Spleen (tissue), 13 donors: ENCODE data around the gene LORICRIN. TPM values are rescaled to one million over a fixed set of nuclear protein-coding genes. Genes with fewer than 3 reads are reported as not detected.

Source experiments
- DNase-seq: peaks from one replicate; pipeline ENCODE4 v3.0.0-alpha.2; 2020
- H3K27ac ChIP-seq, 8 donors: fragments of 200-600 bp; sonication (generic) in 7 of 8; 1 replicate in 4 of 8; 2 replicates in 4 of 8; pipeline versions ENCODE4 v1.5.0 to v1.8.0; 2016 to 2021; ENCODE audit warnings: inconsistent platforms in 4 of 8, mild to moderate bottlenecking in 4 of 8, moderate library complexity in 1 of 8
- H3K27me3 ChIP-seq, 7 donors: fragments of 200-600 bp; sonication (generic) in 6 of 7; replicated peaks in 1 of 7; 1 replicate in 4 of 7; 2 replicates in 3 of 7; pipeline versions ENCODE4 v1.5.0 to v1.8.0; 2016 to 2021; ENCODE audit warnings: inconsistent platforms in 3 of 7, mild to moderate bottlenecking in 1 of 7
- H3K36me3 ChIP-seq, 6 donors: fragments of 200-600 bp; sonication (generic) in 5 of 6; 1 replicate in 4 of 6; 2 replicates in 2 of 6; pipeline versions ENCODE4 v1.5.0 to v1.8.0; 2016 to 2021; ENCODE audit warnings: inconsistent platforms in 2 of 6
- H3K4me1 ChIP-seq, 6 donors: fragments of 200-600 bp; sonication (generic) in 5 of 6; 1 replicate in 3 of 6; 2 replicates in 3 of 6; pipeline versions ENCODE4 v1.5.0 to v1.8.0; 2016 to 2021; ENCODE audit warnings: inconsistent platforms in 3 of 6
- H3K4me3 ChIP-seq, 8 donors: fragments of 200-600 bp; sonication (generic) in 7 of 8; 1 replicate in 4 of 8; 2 replicates in 4 of 8; pipeline versions ENCODE4 v1.5.0 to v1.8.0; 2016 to 2021; ENCODE audit warnings: inconsistent platforms in 4 of 8, mild to moderate bottlenecking in 4 of 8, moderate library complexity in 2 of 8
- H3K9me3 ChIP-seq, 8 donors: fragments of 200-600 bp; sonication (generic) in 7 of 8; 1 replicate in 4 of 8; 2 replicates in 4 of 8; pipeline versions ENCODE4 v1.5.0 to v1.8.0; 2016 to 2021; ENCODE audit warnings: inconsistent platforms in 4 of 8
- POLR2A ChIP-seq, 3 donors: fragments of 450-650 bp; IDR thresholded peaks; one replicate each; pipeline ENCODE4 v1.5.1; 2017; ENCODE audit warnings: antibody characterized with exemption in 3 of 3, mild to moderate bottlenecking in 1 of 3
- POLR2AphosphoS5 ChIP-seq, 3 donors: sonication (generic); formaldehyde crosslinking; IDR thresholded peaks; one replicate each; pipeline ENCODE4 v1.5.1; 2017; ENCODE audit warnings: antibody characterized with exemption in 3 of 3
- WGBS, 5 donors: extraction: QIAGEN DNeasy Blood & Tissue Kit in 3 of 5; methylation state at CpG; one replicate each; pipeline versions ENCODE4 v1.1.5 to v1.1.7; 2013 to 2018; 5-methylcytosine and 5-hydroxymethylcytosine counted together
- intact Hi-C: fragments of 100-400 bp; cut with DNase I; formaldehyde crosslinking; loops from one replicate; pipeline ENCODE4 v1.15.0; 2023; ENCODE audit warnings: low total_unique reads
- long read RNA-seq, 2 donors: transcript quantifications; one replicate each; lab custom pipeline, GENCODE V29; 2026
- polyA plus RNA-seq, 3 donors: library from polyadenylated mRNA; stranded (reverse); fragments of 200-250 nt; gene quantifications; one replicate each; pipeline ENCODE4 v1.2.1, GENCODE V29; 2013
- total RNA-seq, 7 donors: library from RNA; depleted of rRNA in 3 of 7; stranded (reverse); fragments of >200 nt in 3 of 7; fragmentation: NEBNext Ultra II Directional in 4 of 7; extraction: Animal tissue kit (Norgen Biotek cat#: 25700) in 4 of 7; gene quantifications; one replicate each; pipeline versions ENCODE4 v1.1.0 to v1.2.1, GENCODE V29; 2016 to 2021
- TF ChIP-seq, protein P1 (sequence below), 11 experiments: fragments of 200-600 bp in 7 of 11; fragments of 450-650 bp in 4 of 11; sonication (generic) in 4 of 11; IDR thresholded peaks in 8 of 11; conservative IDR thresholded peaks in 3 of 11; 1 replicate in 7 of 11; 2 replicates in 4 of 11; pipeline versions ENCODE4 v1.4.0 to v1.8.0; 2016 to 2021; ENCODE audit warnings: antibody characterized with exemption in 11 of 11, inconsistent platforms in 4 of 11, mild to moderate bottlenecking in 1 of 11
- donor health status: healthy with polysubstance abuse.
- donor health status: DM: no; HTN: no; CAD: no; lungs with moderate emphysema.
- donor health status: DM: no; HTN: no; CAD: no.
- donor health status: Bipolar disorder and iron deficiency.
- donor health status: healthy.
- donor health status: DM: no; HTN: no; CAD: no.
- donor health status: DM: yes; HTN: yes; CAD: no.

Gene LORICRIN, protein sequence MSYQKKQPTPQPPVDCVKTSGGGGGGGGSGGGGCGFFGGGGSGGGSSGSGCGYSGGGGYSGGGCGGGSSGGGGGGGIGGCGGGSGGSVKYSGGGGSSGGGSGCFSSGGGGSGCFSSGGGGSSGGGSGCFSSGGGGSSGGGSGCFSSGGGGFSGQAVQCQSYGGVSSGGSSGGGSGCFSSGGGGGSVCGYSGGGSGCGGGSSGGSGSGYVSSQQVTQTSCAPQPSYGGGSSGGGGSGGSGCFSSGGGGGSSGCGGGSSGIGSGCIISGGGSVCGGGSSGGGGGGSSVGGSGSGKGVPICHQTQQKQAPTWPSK
- total RNA-seq: not detected
- under 1 TPM; 0.38 to 0.83 (median 0.53) TPM for polyA plus RNA-seq
- long read RNA-seq, donor 1: 0 reads
- long read RNA-seq, donor 2: 0 reads

DNA sequence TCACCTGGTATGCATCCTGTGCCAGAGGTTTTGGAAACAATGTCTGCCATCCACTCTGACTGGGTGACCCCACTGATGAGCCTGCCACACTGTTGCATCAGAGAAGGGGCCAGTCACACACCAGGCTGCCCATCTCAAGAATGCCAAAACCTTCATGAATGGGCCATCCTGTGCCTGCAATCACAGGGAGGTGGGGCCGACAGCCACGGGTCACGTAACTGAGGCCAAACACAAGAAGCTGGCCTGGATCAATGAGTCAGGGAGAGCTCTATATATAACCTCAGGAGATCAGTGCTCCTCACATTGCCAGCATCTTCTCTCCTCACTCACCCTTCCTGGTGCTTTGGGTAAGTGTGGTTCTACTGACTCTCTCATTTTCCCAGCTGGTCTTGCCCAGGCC, at the start of gene LORICRIN:
TSS of gene LORICRIN (plus strand) at position 301 of the 400 bp plus-strand sequence. CDS start 1,263 bp downstream, outside the sequence.
- no peak for DNase-seq
- 87 to 94% (median 89%) methylated on average over 3 of the region's 3 CpGs for WGBS, 5 donors
- peak within 1 kb of the TSS in 3 of 8 donors; percentile 46 to 66 (median 51) for H3K4me3 ChIP-seq
- intact Hi-C loops: no loop called here
- no peaks in the 10 kb centered on the region for H3K9me3 ChIP-seq
- no peak within 1 kb of the TSS for H3K27ac ChIP-seq
- H3K27me3 ChIP-seq: peaks cover 0 to 54% (median 41%) of the 10 kb centered on the region in 7 donors
- TF ChIP-seq POLR2AphosphoS5 (IDR thresholded peaks at IDR 0.05) (no peak), POLR2A (IDR thresholded peaks at IDR 0.05) (no peak)
- TF ChIP-seq, protein P1, sequence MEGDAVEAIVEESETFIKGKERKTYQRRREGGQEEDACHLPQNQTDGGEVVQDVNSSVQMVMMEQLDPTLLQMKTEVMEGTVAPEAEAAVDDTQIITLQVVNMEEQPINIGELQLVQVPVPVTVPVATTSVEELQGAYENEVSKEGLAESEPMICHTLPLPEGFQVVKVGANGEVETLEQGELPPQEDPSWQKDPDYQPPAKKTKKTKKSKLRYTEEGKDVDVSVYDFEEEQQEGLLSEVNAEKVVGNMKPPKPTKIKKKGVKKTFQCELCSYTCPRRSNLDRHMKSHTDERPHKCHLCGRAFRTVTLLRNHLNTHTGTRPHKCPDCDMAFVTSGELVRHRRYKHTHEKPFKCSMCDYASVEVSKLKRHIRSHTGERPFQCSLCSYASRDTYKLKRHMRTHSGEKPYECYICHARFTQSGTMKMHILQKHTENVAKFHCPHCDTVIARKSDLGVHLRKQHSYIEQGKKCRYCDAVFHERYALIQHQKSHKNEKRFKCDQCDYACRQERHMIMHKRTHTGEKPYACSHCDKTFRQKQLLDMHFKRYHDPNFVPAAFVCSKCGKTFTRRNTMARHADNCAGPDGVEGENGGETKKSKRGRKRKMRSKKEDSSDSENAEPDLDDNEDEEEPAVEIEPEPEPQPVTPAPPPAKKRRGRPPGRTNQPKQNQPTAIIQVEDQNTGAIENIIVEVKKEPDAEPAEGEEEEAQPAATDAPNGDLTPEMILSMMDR (IDR thresholded peaks at IDR 0.05 in 8 of 11, conservative IDR thresholded peaks at IDR 0.05 in 3 of 11): no peak
- H3K4me1 ChIP-seq: peaks cover 9 to 35% (median 25%) of the 10 kb centered on the region in 6 donors
- no peaks in the 10 kb centered on the region for H3K36me3 ChIP-seq

DNA sequence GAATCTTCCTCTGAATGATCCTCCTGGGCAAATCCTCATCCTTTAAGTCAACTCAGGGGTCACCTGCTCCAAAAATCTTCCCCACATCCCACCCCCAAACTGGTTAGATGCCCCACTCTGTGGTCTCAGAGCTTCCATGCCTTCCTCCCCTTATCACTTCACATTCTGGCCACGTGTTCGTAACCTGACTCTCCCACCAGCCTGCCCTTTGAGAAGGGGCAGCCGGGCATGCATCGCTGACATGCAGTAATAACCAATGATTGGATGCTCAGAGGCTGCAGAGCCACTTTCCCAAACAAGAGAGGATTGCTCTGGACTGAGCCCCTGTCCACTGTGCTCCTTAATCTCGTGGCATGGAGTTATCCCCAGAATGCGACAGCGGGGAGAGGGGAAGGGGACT, 49.3 kb upstream of the LORICRIN start:
- Histone ChIP-seq H3K36me3 (no peaks in the 10 kb centered on the region), H3K27me3 (peaks cover 0 to 64% (median 0%) of the 10 kb centered on the region in 7 donors), H3K9me3 (no peaks in the 10 kb centered on the region), H3K27ac (no peak overlapping the region), H3K4me1 (no peaks in the 10 kb centered on the region), H3K4me3 (no peak overlapping the region)
- WGBS, 5 donors: 60 to 69% (median 67%) methylated on average over 7 of the region's 7 CpGs
- TF ChIP-seq, protein P1 (IDR thresholded peaks at IDR 0.05 in 8 of 11, conservative IDR thresholded peaks at IDR 0.05 in 3 of 11): no peak
- TF ChIP-seq POLR2A (IDR thresholded peaks at IDR 0.05) (no peak), POLR2AphosphoS5 (IDR thresholded peaks at IDR 0.05) (no peak)
- no peak for DNase-seq
- intact Hi-C loops: no loop called here

DNA sequence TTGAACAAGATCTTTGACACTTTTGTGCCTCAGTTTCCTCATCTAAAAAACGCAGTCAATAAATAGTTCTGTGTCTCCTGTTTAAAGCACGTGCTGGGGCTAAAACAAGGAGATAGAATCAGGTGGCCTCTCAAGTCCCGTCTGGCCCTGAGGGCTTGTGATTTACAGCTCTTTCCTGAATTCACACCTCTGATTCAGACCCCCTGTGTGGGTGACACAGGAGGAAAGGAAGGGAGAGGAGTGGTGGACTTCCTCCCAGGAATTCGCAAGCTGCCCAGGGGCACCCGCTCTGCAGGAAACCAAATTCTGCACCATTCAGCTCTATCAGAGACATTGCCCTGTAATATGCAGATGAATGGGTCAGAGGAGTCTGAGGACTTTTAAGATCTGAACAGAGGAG, 47.3 kb upstream of the LORICRIN start:
- intact Hi-C loops: no loop called here
- Histone ChIP-seq H3K36me3 (no peaks in the 10 kb centered on the region), H3K27me3 (peaks cover 0 to 53% (median 0%) of the 10 kb centered on the region in 7 donors), H3K4me1 (no peaks in the 10 kb centered on the region), H3K4me3 (no peak overlapping the region), H3K27ac (no peak overlapping the region), H3K9me3 (no peaks in the 10 kb centered on the region)
- TF ChIP-seq, protein P1 (IDR thresholded peaks at IDR 0.05 in 8 of 11, conservative IDR thresholded peaks at IDR 0.05 in 3 of 11): no peak
- TF ChIP-seq POLR2AphosphoS5 (IDR thresholded peaks at IDR 0.05) (no peak), POLR2A (IDR thresholded peaks at IDR 0.05) (no peak)
- DNase-seq: no peak
- WGBS, 5 donors: 21 to 31% (median 23%) methylated on average over 5 of the region's 5 CpGs

DNA sequence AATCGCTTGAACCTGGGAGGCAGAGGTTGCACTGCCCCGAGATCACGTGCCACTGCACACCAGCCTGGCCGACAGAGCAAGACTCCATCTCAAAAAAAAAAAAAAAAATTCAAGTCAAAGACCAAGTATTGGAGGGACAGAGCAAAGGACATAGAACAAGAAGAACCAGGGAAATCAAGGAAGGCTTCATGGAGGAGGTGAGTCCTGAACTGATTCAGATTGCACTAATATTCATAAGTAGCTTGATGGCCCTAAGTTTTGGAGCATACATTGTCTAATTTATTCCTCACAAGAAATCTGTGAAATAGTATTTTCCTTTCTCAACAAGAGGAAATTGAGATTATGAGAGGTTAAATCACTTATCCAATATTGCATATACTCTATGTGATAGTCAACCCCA, 46.0 kb upstream of the LORICRIN start:
- intact Hi-C loops: no loop called here
- H3K4me1 ChIP-seq: no peaks in the 10 kb centered on the region
- TF ChIP-seq, protein P1 (IDR thresholded peaks at IDR 0.05 in 8 of 11, conservative IDR thresholded peaks at IDR 0.05 in 3 of 11): no peak
- TF ChIP-seq POLR2A (IDR thresholded peaks at IDR 0.05) (no peak), POLR2AphosphoS5 (IDR thresholded peaks at IDR 0.05) (no peak)
- no peak overlapping the region for H3K4me3 ChIP-seq
- no peaks in the 10 kb centered on the region for H3K9me3 ChIP-seq
- WGBS, 5 donors: 89 to 98% (median 96%) methylated on average over 4 of the region's 4 CpGs
- H3K27ac ChIP-seq: no peak overlapping the region
- H3K36me3 ChIP-seq: no peaks in the 10 kb centered on the region
- no peak for DNase-seq
- peaks cover 0 to 57% (median 0%) of the 10 kb centered on the region in 7 donors for H3K27me3 ChIP-seq
